ENCODE data around the gene FXYD6. TPM values are rescaled to one million over a fixed set of nuclear protein-coding genes. Genes with fewer than 3 reads are reported as not detected.

FXYD6 gene
- total and polyA plus RNA-seq, 4 donors: 4.7 to 22.5 (median 12.3) TPM

DNA sequence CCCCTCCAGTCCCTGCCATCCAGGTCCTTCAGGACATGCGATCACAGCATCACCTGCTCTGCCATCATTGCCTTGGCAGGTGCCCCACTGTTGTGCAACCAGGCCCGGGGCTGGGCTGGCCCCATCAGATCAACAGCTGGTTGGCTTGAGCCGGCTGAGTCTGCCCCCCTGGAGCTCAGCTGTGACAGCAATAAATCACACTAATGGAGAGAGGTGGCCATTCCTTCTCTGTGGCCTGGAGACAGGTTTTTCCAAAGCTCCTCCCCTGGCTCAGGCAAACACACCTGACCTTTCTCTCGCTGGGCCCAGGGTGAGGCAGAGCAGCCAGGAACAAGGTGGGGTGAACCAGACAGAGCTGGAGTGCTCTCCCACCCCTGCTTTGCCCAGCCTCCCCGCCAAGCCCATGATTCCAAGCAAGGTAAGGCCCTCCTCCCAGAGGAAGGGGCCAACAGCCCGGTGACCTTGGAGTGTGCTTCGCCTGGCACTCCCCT, 43.0 kb downstream of the FXYD6 start:
- TF ChIP-seq FOXA2 (IDR thresholded peaks at IDR 0.05) (no peak), SP1 (IDR thresholded peaks at IDR 0.05) (peak; percentile 40)
- Histone ChIP-seq H3K4me1 (ENCODE audit: control insufficient read depth in 4 of 4, insufficient read depth in 4 of 4, low read length in 3 of 4) (no peaks in the 10 kb centered on the region), H3K27ac (ENCODE audit: low read depth in 1 of 2, low read length in 2 of 2) (no peak overlapping the region), H3K9me3 (ENCODE audit: control insufficient read depth in 4 of 4, low read length in 3 of 4) (no peaks in the 10 kb centered on the region), H3K27me3 (ENCODE audit: control insufficient read depth in 4 of 4, insufficient read depth in 4 of 4, low read length in 3 of 4) (no peaks in the 10 kb centered on the region), H3K4me3 (ENCODE audit: low read depth in 1 of 3, low read length in 3 of 3) (no peak overlapping the region), H3K9ac (ENCODE audit: low read depth in 1 of 2, low read length in 2 of 2) (no peak overlapping the region), H3K36me3 (ENCODE audit: control insufficient read depth in 4 of 4, insufficient read depth in 3 of 4, low read depth in 1 of 4, low read length in 3 of 4) (no peaks in the 10 kb centered on the region)
- peak; percentile 40 for DNase-seq (ENCODE audit: low spot score)
- 30% methylated on average over 7 of the region's 7 CpGs for WGBS

DNA sequence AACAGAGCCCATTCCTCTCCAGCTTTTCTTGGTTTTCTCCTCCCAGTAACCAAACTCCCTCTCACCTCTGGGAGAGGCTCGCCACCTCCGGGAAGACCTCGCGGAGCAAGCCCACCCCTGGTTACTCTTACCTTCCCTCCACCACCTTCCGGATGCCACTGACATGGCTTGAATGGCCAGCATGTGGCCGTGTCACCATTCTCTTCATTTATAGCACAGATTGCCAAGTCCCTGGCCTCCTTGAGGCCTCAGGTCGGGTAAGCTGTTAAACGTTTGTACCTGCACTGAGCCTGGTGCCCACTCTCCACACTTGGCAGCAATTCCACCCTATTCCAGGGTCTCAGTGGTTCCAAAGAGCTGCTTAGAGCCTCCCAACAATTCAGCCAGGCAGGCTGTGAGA, 43.9 kb downstream of the FXYD6 start:
- H3K9ac ChIP-seq (ENCODE audit: low read depth in 1 of 2, low read length in 2 of 2): no peak overlapping the region
- 92% methylated on average over 8 of the region's 8 CpGs for WGBS
- H3K9me3 ChIP-seq (ENCODE audit: control insufficient read depth in 4 of 4, low read length in 3 of 4): no peaks in the 10 kb centered on the region
- no peaks in the 10 kb centered on the region for H3K27me3 ChIP-seq (ENCODE audit: control insufficient read depth in 4 of 4, insufficient read depth in 4 of 4, low read length in 3 of 4)
- no peak overlapping the region for H3K27ac ChIP-seq (ENCODE audit: low read depth in 1 of 2, low read length in 2 of 2)
- H3K4me3 ChIP-seq (ENCODE audit: low read depth in 1 of 3, low read length in 3 of 3): no peak overlapping the region
- H3K4me1 ChIP-seq (ENCODE audit: control insufficient read depth in 4 of 4, insufficient read depth in 4 of 4, low read length in 3 of 4): no peaks in the 10 kb centered on the region
- H3K36me3 ChIP-seq (ENCODE audit: control insufficient read depth in 4 of 4, insufficient read depth in 3 of 4, low read depth in 1 of 4, low read length in 3 of 4): no peaks in the 10 kb centered on the region
- DNase-seq (ENCODE audit: low spot score): no peak
- TF ChIP-seq NR2F2 (IDR thresholded peaks at IDR 0.05) (no peak), TAF1 (conservative IDR thresholded peaks at IDR 0.05) (no peak), FOXA2 (IDR thresholded peaks at IDR 0.05) (no peak), JUND (IDR thresholded peaks at IDR 0.05) (no peak), SP1 (IDR thresholded peaks at IDR 0.05) (no peak), HNF4A (conservative IDR thresholded peaks at IDR 0.05) (no peak), GABPA (IDR thresholded peaks at IDR 0.05 in 1 of 2, conservative IDR thresholded peaks at IDR 0.05 in 1 of 2) (no peak), HNF4G (IDR thresholded peaks at IDR 0.05) (no peak), YY1 (IDR thresholded peaks at IDR 0.05) (no peak), RAD21 (IDR thresholded peaks at IDR 0.05) (no peak)
- TF ChIP-seq, protein P1, sequence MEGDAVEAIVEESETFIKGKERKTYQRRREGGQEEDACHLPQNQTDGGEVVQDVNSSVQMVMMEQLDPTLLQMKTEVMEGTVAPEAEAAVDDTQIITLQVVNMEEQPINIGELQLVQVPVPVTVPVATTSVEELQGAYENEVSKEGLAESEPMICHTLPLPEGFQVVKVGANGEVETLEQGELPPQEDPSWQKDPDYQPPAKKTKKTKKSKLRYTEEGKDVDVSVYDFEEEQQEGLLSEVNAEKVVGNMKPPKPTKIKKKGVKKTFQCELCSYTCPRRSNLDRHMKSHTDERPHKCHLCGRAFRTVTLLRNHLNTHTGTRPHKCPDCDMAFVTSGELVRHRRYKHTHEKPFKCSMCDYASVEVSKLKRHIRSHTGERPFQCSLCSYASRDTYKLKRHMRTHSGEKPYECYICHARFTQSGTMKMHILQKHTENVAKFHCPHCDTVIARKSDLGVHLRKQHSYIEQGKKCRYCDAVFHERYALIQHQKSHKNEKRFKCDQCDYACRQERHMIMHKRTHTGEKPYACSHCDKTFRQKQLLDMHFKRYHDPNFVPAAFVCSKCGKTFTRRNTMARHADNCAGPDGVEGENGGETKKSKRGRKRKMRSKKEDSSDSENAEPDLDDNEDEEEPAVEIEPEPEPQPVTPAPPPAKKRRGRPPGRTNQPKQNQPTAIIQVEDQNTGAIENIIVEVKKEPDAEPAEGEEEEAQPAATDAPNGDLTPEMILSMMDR (IDR thresholded peaks at IDR 0.05; ENCODE audit: low read depth, low read length, missing input control): no peak
- TF ChIP-seq, protein P2, sequence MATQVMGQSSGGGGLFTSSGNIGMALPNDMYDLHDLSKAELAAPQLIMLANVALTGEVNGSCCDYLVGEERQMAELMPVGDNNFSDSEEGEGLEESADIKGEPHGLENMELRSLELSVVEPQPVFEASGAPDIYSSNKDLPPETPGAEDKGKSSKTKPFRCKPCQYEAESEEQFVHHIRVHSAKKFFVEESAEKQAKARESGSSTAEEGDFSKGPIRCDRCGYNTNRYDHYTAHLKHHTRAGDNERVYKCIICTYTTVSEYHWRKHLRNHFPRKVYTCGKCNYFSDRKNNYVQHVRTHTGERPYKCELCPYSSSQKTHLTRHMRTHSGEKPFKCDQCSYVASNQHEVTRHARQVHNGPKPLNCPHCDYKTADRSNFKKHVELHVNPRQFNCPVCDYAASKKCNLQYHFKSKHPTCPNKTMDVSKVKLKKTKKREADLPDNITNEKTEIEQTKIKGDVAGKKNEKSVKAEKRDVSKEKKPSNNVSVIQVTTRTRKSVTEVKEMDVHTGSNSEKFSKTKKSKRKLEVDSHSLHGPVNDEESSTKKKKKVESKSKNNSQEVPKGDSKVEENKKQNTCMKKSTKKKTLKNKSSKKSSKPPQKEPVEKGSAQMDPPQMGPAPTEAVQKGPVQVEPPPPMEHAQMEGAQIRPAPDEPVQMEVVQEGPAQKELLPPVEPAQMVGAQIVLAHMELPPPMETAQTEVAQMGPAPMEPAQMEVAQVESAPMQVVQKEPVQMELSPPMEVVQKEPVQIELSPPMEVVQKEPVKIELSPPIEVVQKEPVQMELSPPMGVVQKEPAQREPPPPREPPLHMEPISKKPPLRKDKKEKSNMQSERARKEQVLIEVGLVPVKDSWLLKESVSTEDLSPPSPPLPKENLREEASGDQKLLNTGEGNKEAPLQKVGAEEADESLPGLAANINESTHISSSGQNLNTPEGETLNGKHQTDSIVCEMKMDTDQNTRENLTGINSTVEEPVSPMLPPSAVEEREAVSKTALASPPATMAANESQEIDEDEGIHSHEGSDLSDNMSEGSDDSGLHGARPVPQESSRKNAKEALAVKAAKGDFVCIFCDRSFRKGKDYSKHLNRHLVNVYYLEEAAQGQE (IDR thresholded peaks at IDR 0.05): no peak
- TF ChIP-seq, protein P3, sequence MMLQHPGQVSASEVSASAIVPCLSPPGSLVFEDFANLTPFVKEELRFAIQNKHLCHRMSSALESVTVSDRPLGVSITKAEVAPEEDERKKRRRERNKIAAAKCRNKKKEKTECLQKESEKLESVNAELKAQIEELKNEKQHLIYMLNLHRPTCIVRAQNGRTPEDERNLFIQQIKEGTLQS (IDR thresholded peaks at IDR 0.05): no peak
- TF ChIP-seq, protein P4, sequence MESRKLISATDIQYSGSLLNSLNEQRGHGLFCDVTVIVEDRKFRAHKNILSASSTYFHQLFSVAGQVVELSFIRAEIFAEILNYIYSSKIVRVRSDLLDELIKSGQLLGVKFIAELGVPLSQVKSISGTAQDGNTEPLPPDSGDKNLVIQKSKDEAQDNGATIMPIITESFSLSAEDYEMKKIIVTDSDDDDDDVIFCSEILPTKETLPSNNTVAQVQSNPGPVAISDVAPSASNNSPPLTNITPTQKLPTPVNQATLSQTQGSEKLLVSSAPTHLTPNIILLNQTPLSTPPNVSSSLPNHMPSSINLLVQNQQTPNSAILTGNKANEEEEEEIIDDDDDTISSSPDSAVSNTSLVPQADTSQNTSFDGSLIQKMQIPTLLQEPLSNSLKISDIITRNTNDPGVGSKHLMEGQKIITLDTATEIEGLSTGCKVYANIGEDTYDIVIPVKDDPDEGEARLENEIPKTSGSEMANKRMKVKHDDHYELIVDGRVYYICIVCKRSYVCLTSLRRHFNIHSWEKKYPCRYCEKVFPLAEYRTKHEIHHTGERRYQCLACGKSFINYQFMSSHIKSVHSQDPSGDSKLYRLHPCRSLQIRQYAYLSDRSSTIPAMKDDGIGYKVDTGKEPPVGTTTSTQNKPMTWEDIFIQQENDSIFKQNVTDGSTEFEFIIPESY (IDR thresholded peaks at IDR 0.05): no peak
